SK-N-MC (cell line): ENCODE data around the gene COMMD7.
A peak's percentile ranks its signal among the peaks of the same experiment; 100 is the strongest.

ENCODE experiments used
- DNase-seq: peaks from one replicate; pipeline ENCODE4 v3.0.0-alpha.2; 2011; ENCODE audit warnings: low read depth, low spot score
- H3K27ac ChIP-seq: fragments of 200-600 bp; sonication (generic); 2 replicates; pipeline ENCODE4 v1.5.1; 2016; ENCODE audit warnings: mixed run types
- H3K36me3 ChIP-seq: fragments of 200-600 bp; sonication (generic); 2 replicates; pipeline ENCODE4 v1.6.1; 2017; ENCODE audit warnings: antibody characterized with exemption, low read length, mixed read lengths; ENCODE audit not compliant: insufficient read depth
- H3K4me3 ChIP-seq: fragments of 200-600 bp; sonication (generic); 2 replicates; pipeline ENCODE4 v1.5.1; 2016
- H3K9ac ChIP-seq: fragments of 200-600 bp; sonication (generic); 2 replicates; pipeline ENCODE4 v1.8.0; 2017; ENCODE audit warnings: mixed run types, mixed read lengths; ENCODE audit not compliant: insufficient read length
- H3K9me3 ChIP-seq: fragments of 200-600 bp; sonication (generic); 2 replicates; pipeline ENCODE4 v1.6.1; 2017; ENCODE audit warnings: low read depth, mild to moderate bottlenecking, antibody characterized with exemption, low read length, moderate library complexity, mixed read lengths
- EZH2 ChIP-seq: fragments of 200-600 bp; sonication (generic); IDR thresholded peaks from one replicate; pipeline ENCODE4 v1.6.1; 2017; ENCODE audit warnings: antibody characterized with exemption
- FOXP2 ChIP-seq: optimal IDR thresholded peaks from 2 replicates; pipeline ENCODE3; 2011; ENCODE audit warnings: mild to moderate bottlenecking, moderate library complexity; ENCODE audit not compliant: insufficient read depth; ENCODE audit errors: extremely low read length, control extremely low read depth
- POLR2AphosphoS5 ChIP-seq: IDR thresholded peaks from 2 replicates; pipeline ENCODE4 v1.6.1; 2012; ENCODE audit warnings: mild to moderate bottlenecking, low read depth, low read length, borderline replicate concordance

Gene COMMD7

GRCh38 chr20:32743237-32744112 is at the start of gene COMMD7:
Gene COMMD7 (minus strand): TSS chr20:32743467. CDS start chr20:32743391, 76 bp downstream.
- Histone ChIP-seq H3K36me3 (no peaks in the 10 kb centered on the region), H3K9me3 (no peaks in the 10 kb centered on the region), H3K4me3 (peak within 1 kb of the TSS; percentile 86), H3K9ac (peak within 1 kb of the TSS; percentile 77), H3K27ac (no peak within 1 kb of the TSS)
- no peak for DNase-seq
- TF ChIP-seq EZH2 (no peak), POLR2AphosphoS5 (no peak), FOXP2 (no peak)

- Histone ChIP-seq H3K4me3 (no peak overlapping the region), H3K9ac (no peak overlapping the region), H3K9me3 (no peaks in the 10 kb centered on the region), H3K27ac (no peak overlapping the region), H3K36me3 (no peaks in the 10 kb centered on the region)
- TF ChIP-seq FOXP2 (no peak), POLR2AphosphoS5 (no peak), EZH2 (no peak)
- DNase-seq = no peak
Measured at GRCh38 chr20:32792731-32793458, 49.6 kb upstream of the COMMD7 start.

- H3K4me3 ChIP-seq = 0 out of 2 replicates have a peak overlapping the region, but pooled peaks have one; percentile 3
- TF ChIP-seq FOXP2 (no peak), POLR2AphosphoS5 (no peak), EZH2 (no peak)
- no peak overlapping the region for H3K27ac ChIP-seq
- H3K9me3 ChIP-seq = no peaks in the 10 kb centered on the region
- H3K9ac ChIP-seq = no peak overlapping the region
- no peaks in the 10 kb centered on the region for H3K36me3 ChIP-seq
- DNase-seq = no peak
Measured at GRCh38 chr20:32792316-32792715, 49.0 kb upstream of the COMMD7 start.

- no peak overlapping the region for H3K4me3 ChIP-seq
- no peak overlapping the region for H3K27ac ChIP-seq
- DNase-seq = no peak
- TF ChIP-seq POLR2AphosphoS5 (no peak), FOXP2 (no peak), EZH2 (no peak)
- H3K36me3 ChIP-seq = no peaks in the 10 kb centered on the region
- no peak overlapping the region for H3K9ac ChIP-seq
- H3K9me3 ChIP-seq = no peaks in the 10 kb centered on the region
Measured at GRCh38 chr20:32790751-32791057, 47.4 kb upstream of the COMMD7 start.

GRCh38 chr20:32789896-32790750 is 46.9 kb upstream of the COMMD7 start:
- TF ChIP-seq FOXP2 = no peak
- no peak for TF ChIP-seq EZH2
- no peak for TF ChIP-seq POLR2AphosphoS5
- no peak overlapping the region for H3K4me3 ChIP-seq
- H3K9me3 ChIP-seq = no peaks in the 10 kb centered on the region
- no peak overlapping the region for H3K27ac ChIP-seq
- no peaks in the 10 kb centered on the region for H3K36me3 ChIP-seq
- DNase-seq = no peak
- H3K9ac ChIP-seq = no peak overlapping the region

- Histone ChIP-seq H3K36me3 (no peaks in the 10 kb centered on the region), H3K9me3 (no peaks in the 10 kb centered on the region), H3K9ac (no peak overlapping the region), H3K27ac (no peak overlapping the region), H3K4me3 (no peak overlapping the region)
- no peak for DNase-seq
- TF ChIP-seq FOXP2 = no peak
- no peak for TF ChIP-seq POLR2AphosphoS5
- no peak for TF ChIP-seq EZH2
Measured at GRCh38 chr20:32787168-32787567, 43.9 kb upstream of the COMMD7 start.

- H3K27ac ChIP-seq = no peak overlapping the region
- no peak overlapping the region for H3K4me3 ChIP-seq
- no peaks in the 10 kb centered on the region for H3K9me3 ChIP-seq
- DNase-seq = no peak
- H3K9ac ChIP-seq = no peak overlapping the region
- TF ChIP-seq EZH2 (no peak), FOXP2 (no peak), POLR2AphosphoS5 (no peak)
- no peaks in the 10 kb centered on the region for H3K36me3 ChIP-seq
Measured at GRCh38 chr20:32786059-32786760, 42.9 kb upstream of the COMMD7 start.
